Esophagus squamous epithelium (tissue), 4 donors: ENCODE measurements around the gene PIGP.

Experiments
- POLR2A ChIP-seq, 4 donors: fragments of 450-650 bp; IDR thresholded peaks; one replicate each; pipeline ENCODE4 v1.6.1; 2017; ENCODE audit warnings: antibody characterized with exemption in 4 of 4, mild to moderate bottlenecking in 4 of 4, moderate library complexity in 3 of 4
- TF ChIP-seq, protein P1 (sequence below), 6 experiments: fragments of 450-650 bp in 4 of 6; fragments of 200-600 bp in 2 of 6; sonication (generic) in 2 of 6; IDR thresholded peaks; one replicate each; pipeline ENCODE4 v1.5.1; 2016 to 2019; ENCODE audit warnings: antibody characterized with exemption in 6 of 6, mild to moderate bottlenecking in 4 of 6, moderate library complexity in 4 of 6

DNA sequence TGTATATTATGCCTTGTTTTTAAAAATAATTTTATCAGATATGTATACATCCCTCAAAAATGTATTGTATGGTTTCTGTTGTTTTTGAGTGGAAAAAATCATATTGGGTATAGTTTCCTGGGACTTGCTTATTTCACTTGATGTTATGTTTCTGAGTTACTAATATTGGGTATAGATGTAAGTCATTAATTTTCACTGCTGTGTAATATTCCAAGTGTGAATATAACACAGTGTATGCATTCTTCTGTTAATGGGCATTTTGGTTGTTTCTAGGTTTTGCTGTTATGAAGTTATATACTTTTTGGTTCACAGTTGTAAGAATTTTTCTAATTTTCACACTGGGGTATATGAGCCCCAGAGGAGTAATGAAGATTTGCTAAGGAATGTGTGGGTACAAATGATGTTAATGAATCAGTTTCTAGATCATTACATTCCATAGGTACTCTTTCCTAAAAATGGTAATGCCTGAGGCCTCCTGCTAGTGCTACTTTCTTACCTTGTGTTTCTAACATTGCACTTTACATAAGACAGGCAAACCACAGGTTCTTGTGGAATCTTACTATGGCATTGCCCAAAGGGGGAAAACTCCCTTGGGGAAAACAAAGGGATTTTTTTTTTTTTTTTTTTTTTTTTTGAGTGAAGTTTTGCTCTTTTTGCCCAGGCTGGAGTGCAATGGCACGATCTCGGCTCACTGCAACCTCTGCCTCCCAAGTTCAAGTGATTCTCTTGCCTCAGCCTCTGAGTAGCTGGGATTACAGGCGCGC is 3.4 kb upstream of the PIGP start:
- TF ChIP-seq, protein P1, sequence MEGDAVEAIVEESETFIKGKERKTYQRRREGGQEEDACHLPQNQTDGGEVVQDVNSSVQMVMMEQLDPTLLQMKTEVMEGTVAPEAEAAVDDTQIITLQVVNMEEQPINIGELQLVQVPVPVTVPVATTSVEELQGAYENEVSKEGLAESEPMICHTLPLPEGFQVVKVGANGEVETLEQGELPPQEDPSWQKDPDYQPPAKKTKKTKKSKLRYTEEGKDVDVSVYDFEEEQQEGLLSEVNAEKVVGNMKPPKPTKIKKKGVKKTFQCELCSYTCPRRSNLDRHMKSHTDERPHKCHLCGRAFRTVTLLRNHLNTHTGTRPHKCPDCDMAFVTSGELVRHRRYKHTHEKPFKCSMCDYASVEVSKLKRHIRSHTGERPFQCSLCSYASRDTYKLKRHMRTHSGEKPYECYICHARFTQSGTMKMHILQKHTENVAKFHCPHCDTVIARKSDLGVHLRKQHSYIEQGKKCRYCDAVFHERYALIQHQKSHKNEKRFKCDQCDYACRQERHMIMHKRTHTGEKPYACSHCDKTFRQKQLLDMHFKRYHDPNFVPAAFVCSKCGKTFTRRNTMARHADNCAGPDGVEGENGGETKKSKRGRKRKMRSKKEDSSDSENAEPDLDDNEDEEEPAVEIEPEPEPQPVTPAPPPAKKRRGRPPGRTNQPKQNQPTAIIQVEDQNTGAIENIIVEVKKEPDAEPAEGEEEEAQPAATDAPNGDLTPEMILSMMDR (IDR thresholded peaks at IDR 0.05) = no peak
- no peak for TF ChIP-seq POLR2A (IDR thresholded peaks at IDR 0.05)
